Esophagus muscularis mucosa (tissue), 3 donors: Measurements from ENCODE around the gene ASB15.

ENCODE experiments used
- POLR2A ChIP-seq: fragments of 450-650 bp; IDR thresholded peaks from one replicate; pipeline ENCODE4 v1.6.1; 2017; ENCODE audit warnings: antibody characterized with exemption, moderate library complexity, mild to moderate bottlenecking, low read depth
- POLR2AphosphoS5 ChIP-seq, 2 donors: sonication (generic); formaldehyde crosslinking; IDR thresholded peaks; one replicate each; pipeline ENCODE4 v1.6.1; 2017; ENCODE audit warnings: antibody characterized with exemption in 2 of 2
- TF ChIP-seq, protein P1 (sequence below), 3 experiments: fragments of 200-600 bp in 2 of 3; fragments of 450-650 bp in 1 of 3; sonication (generic) in 2 of 3; IDR thresholded peaks; one replicate each; pipeline ENCODE4 v1.5.1; 2017 to 2019; ENCODE audit warnings: antibody characterized with exemption in 3 of 3, mild to moderate bottlenecking in 2 of 3, moderate library complexity in 1 of 3

DNA sequence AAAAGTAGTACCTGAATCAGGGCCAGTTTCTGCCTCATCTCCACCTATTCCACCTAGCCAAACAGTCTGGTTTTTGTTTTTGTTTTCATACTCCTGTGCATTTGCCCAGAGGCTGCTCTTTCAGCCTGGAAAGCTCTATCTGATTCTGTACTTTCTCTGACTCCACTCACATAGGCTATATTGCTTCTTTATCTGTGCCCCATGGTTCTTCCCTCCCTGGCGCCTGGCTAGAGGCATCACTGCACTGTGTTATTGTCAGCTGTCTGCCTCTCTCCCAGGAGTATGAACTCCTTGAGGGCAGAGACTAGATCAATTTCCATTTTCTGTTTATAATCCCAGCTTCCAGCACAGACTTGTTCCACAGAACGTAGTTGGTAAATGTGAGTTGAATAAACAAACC, 49.0 kb downstream of the ASB15 start:
- TF ChIP-seq, protein P1, sequence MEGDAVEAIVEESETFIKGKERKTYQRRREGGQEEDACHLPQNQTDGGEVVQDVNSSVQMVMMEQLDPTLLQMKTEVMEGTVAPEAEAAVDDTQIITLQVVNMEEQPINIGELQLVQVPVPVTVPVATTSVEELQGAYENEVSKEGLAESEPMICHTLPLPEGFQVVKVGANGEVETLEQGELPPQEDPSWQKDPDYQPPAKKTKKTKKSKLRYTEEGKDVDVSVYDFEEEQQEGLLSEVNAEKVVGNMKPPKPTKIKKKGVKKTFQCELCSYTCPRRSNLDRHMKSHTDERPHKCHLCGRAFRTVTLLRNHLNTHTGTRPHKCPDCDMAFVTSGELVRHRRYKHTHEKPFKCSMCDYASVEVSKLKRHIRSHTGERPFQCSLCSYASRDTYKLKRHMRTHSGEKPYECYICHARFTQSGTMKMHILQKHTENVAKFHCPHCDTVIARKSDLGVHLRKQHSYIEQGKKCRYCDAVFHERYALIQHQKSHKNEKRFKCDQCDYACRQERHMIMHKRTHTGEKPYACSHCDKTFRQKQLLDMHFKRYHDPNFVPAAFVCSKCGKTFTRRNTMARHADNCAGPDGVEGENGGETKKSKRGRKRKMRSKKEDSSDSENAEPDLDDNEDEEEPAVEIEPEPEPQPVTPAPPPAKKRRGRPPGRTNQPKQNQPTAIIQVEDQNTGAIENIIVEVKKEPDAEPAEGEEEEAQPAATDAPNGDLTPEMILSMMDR (IDR thresholded peaks at IDR 0.05): no peak
- no peak for TF ChIP-seq POLR2A
- no peak for TF ChIP-seq POLR2AphosphoS5 (IDR thresholded peaks at IDR 0.05)
